NCI-H128 (cell line): ENCODE results near the gene PRX.

Source experiments
- DNase-seq: peaks from one replicate; lab custom pipeline; 2025; ENCODE audit not compliant: unreplicated experiment; lab: John Stamatoyannopoulos, UW

PRX gene

GRCh38 chr19:40369797-40370196 lies 43.4 kb downstream of the PRX start:
- no peak for DNase-seq

GRCh38 chr19:40367577-40368434 lies 45.4 kb downstream of the PRX start:
- no peak for DNase-seq

GRCh38 chr19:40366697-40367561 lies 46.2 kb downstream of the PRX start:
- no peak for DNase-seq

- DNase-seq, result no peak
Observed at GRCh38 chr19:40365613-40366401, 47.4 kb downstream of the PRX start.

GRCh38 chr19:40365010-40365409 lies 48.2 kb downstream of the PRX start:
- DNase-seq, result no peak

GRCh38 chr19:40363069-40363468 lies 50.1 kb downstream of the PRX start:
- no peak for DNase-seq

GRCh38 chr19:40362160-40362559 lies 51.0 kb downstream of the PRX start:
- no peak for DNase-seq

GRCh38 chr19:40360708-40361241 lies 52.4 kb downstream of the PRX start:
- no peak for DNase-seq

- DNase-seq, result no peak
Observed at GRCh38 chr19:40360020-40360707, 53.0 kb downstream of the PRX start.

- DNase-seq, result no peak
Observed at GRCh38 chr19:40358773-40359172, 54.4 kb downstream of the PRX start.

GRCh38 chr19:40357640-40358039 lies 55.5 kb downstream of the PRX start:
- no peak for DNase-seq

GRCh38 chr19:40356681-40357595 lies 56.2 kb downstream of the PRX start:
- no peak for DNase-seq

- DNase-seq, result no peak
Observed at GRCh38 chr19:40355975-40356680, 57.0 kb downstream of the PRX start.

- DNase-seq, result no peak
Observed at GRCh38 chr19:40348961-40349507, 64.1 kb downstream of the PRX start.

- DNase-seq, result peak; percentile 98
Observed at GRCh38 chr19:40348125-40348913, 64.9 kb downstream of the PRX start, which contains the start of the genes C19orf47 and PLD3. TSS of gene C19orf47 (minus strand) at chr19:40348397. CDS start at chr19:40341857, 6,540 bp downstream. TSS of gene PLD3 (plus strand) at chr19:40348695. CDS start at chr19:40366484, 17,789 bp downstream.

- DNase-seq, result no peak
Observed at GRCh38 chr19:40344422-40344821, 68.8 kb downstream of the PRX start.
